H54 (cell line): ENCODE results near the gene MDC1.
A peak's percentile ranks its signal among the peaks of the same experiment; 100 is the strongest.

Experiments used
- DNase-seq: peaks from one replicate; pipeline ENCODE4 v3.0.0; 2011; ENCODE audit warnings: low spot score, mixed read lengths; ENCODE audit not compliant: insufficient read length
- FAIRE-seq: peaks from 3 replicates; lab custom pipeline; 2011; peaks lifted over from hg19 to GRCh38; lab: Jason Lieb, UNC
- POLR2A ChIP-seq: IDR thresholded peaks from 2 replicates; pipeline ENCODE4 v1.6.1; 2011; ENCODE audit warnings: low read depth, mild to moderate bottlenecking, low read length

The MDC1 gene

GRCh38 chr6:30754631-30755030 lies 37.5 kb upstream of the MDC1 start:
- DNase-seq = no peak
- TF ChIP-seq POLR2A = no peak
- FAIRE-seq = no peak

DNA sequence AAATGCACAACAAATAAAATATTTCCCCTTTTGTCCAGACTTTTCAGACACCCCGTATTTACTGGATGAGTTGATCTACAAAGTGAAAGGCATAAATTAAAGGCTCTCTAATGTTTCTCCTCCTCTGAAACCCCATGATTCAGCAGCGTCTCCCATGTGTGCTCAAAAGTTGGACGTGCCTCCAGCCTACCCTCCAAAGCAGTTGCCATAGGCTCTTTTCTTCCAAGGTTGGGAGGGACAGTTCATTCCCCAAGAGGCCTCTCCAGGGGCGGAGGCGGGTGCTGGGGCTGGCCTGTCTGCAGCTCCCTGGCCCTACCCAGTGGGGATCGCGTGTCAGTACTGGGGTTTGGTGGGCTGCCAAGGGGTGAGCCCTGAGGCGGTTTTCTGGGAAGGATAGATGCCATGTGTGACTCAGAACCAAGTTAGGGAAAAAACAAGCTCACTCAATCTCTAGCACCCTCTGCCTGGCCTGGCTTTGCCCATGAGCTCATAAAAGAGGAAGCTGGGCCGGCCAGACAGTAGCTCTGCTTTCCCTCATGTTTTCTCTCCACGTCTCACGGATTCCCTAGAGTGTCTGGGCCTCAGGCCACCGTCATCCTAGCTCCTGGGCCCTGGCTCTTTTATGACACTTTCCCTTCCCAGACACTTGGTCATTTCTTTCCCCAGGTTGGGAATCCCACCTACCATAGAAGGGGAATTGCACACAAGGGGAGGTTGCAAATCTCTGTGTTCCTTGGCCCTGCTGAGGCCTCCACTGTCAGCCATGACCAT lies 35.3 kb upstream of the MDC1 start:
- DNase-seq (peak; percentile 81), FAIRE-seq (peak; percentile 94)
- TF ChIP-seq POLR2A = no peak; the same call in 1 of the 2 replicates

GRCh38 chr6:30750379-30750668 lies 33.2 kb upstream of the MDC1 start:
- FAIRE-seq (no peak), DNase-seq (no peak)
- TF ChIP-seq POLR2A = no peak

- no peak for FAIRE-seq
- DNase-seq = no peak
Measured at GRCh38 chr6:30749554-30750378, 32.7 kb upstream of the MDC1 start.

GRCh38 chr6:30748851-30749540 lies 31.9 kb upstream of the MDC1 start:
- no peak for DNase-seq
- no peak for TF ChIP-seq POLR2A
- FAIRE-seq = no peak

More at GRCh38 chr6:30749554-30750378, 32.7 kb upstream of the MDC1 start:
- TF ChIP-seq POLR2A = no peak

DNA sequence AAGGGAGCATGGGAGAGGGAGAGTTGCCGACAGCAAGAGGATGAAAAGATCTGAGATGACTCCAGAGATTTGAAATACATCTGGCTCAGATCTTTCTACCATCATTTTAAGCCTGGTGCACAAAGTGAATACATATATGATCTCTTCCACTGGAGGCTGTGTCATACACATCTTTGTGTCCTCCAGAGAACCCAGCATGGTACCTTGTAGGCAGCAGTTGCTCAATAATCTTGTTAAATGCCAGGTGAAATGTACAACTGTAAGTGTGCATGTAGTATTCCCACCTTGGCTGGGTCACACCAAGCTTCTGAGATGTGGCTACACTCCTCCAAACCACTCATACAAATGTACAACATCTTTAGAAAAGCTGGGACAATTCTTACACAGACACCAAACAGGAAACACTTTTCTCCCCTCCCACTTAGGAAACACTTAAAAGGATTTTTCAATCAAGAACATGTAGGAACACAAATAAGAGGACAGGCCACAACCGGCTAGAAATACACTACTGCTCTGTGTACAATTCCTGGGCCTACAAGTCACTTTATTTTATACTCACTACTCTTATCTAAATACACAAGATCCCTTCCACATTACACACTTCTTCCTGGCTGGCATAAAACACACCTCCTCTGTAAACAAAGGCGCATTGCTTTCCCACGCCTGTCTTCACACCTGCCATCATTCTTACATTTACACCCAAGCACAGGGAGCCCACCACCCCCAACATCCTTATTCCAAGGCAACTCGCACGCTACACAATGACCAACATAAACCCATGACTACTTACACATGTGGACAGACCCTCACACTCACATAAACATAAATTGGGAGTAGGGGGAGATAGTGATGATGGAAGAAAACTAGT lies 31.1 kb upstream of the MDC1 start:
- no peak for DNase-seq
- no peak for TF ChIP-seq POLR2A
- no peak for FAIRE-seq

- FAIRE-seq (no peak), DNase-seq (no peak)
- TF ChIP-seq POLR2A = no peak
Measured at GRCh38 chr6:30747300-30747687, 30.2 kb upstream of the MDC1 start.

DNA sequence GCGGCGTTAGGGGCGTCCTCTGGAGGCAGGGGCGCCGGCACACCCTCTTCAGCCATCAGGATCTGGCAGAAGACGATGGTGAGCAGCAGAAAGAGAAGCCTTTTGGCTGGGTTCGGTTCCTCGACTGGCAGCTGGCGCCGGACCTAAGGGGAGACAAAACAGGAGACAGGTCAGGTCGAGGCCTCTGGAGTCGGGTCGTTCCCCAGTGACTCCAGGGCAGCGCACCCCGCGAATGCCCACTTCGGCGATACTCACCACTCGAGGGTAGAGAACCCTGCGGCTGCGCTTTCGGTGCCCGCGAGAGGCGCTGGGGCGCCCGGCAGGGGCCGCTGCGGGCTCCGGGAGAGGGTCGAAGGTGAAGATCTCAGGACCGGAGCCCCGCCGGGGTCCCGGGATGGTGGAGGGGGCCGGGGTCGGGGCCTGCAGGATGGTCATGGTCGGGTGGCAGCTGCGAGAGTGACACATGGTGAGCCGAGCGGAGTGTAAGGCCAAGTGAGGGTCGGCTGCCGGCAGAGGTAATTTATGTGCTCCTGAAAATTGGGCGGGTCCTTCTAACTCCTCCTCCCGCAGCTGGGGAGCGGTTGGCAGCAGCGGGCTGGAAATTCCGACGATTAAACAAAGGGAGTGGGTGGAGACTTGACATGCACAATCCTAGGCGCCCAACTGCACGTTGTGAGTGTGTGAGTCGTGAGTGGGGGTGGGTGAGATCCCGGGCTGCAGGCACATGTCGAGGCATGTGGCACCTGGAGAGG lies 27.1 kb upstream of the MDC1 start, which contains the start of gene IER3:
TSS of gene IER3 (minus strand) at position 494 of the 752 bp plus-strand sequence. CDS start at position 465, 29 bp downstream.
- peak; percentile 99 for TF ChIP-seq POLR2A
- FAIRE-seq = no peak

GRCh38 chr6:30743099-30744053 lies 26.3 kb upstream of the MDC1 start:
- DNase-seq = no peak
- peak; percentile 19; the same call in 1 of the 2 replicates for TF ChIP-seq POLR2A
- FAIRE-seq = no peak

More for the DNA sequence above, 27.1 kb upstream of the MDC1 start, which contains the start of gene IER3:
- peak; percentile 49 for DNase-seq

DNA sequence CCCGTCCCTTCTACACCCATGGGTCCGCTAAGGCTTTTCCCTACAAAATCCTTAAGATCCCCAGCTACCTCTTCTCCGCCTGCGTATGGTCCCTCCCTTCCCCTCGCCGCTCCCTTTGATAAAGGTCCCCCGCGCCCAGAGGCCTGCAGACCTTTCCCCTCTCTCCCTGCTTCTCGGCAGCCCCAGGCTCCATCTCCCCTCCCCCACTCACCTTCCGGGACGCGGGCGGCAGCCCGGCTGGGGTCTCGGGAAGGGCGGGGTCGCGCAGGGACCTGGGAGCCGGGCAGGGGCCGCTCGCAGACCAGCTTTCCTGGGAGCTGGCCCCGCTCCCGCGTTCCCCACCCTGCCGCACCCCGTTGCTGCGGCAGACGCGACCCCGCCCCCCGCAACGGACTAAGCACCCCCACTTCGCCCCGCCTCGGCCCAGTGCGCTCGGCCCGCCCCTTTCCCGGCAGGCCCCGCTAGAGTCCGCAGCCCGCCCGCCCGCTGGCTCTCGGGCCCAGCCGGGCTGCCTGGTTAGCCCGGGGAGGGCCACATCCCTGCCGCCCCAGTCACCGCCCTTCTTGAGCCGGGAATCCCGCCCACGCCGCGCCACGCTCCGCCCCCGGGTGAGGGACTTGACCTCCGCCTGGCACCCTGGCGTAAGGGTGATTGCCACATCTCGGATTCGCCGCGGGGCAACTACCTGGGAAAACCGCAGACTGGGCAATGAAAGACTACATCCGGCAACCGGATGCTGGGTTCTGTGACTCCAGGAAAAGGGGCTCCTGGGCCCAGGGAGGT lies 25.4 kb upstream of the MDC1 start, which contains the start of gene FLOT1:
TSS of gene FLOT1 (minus strand) at position 372 of the 783 bp plus-strand sequence. CDS start 498 bp downstream, outside the sequence.
- no peak; the same call in none of the 2 replicates for TF ChIP-seq POLR2A
- DNase-seq (peak; percentile 77), FAIRE-seq (no peak)

DNA sequence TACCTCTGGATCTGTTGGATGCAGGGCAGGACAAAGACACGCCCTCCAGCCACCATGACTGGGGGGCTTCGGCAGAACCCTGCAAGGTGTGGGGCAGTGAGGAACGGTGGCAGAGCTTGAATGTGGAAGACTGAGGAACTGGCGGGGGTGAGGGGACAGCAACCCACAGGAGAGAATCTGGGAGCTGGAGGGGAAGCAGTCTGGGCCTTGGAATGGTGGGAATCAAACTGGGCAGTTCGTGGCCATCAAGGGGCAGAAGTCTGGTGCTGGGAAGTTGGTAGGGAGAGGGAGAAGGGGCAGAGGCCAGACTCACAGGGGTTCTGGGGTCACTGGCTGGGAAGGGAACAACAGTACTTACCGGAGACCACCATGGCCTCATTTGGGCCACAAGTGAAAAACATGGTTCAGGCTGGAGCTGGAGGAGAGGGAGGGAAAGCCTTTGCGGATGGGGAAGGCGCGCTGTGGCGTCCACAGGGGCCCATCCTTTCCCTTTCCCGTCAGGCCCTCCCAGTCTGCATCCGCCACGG lies 24.8 kb upstream of the MDC1 start:
- no peak for FAIRE-seq
- no peak for DNase-seq
- TF ChIP-seq POLR2A = no peak; the same call in 1 of the 2 replicates
